HG02852 (cell line): ENCODE results near the gene ZNF804A.

Experiments
- ATAC-seq: cut with Tn5 transposase; IDR thresholded peaks from one replicate; pipeline ENCODE4 v1.9.1; 2021; ENCODE audit warnings: mild to moderate bottlenecking, moderate library complexity; ENCODE audit not compliant: unreplicated experiment

ZNF804A gene

GRCh38 chr2:184920451-184920965, 322.2 kb downstream of the ZNF804A start:
- no peak for ATAC-seq

DNA sequence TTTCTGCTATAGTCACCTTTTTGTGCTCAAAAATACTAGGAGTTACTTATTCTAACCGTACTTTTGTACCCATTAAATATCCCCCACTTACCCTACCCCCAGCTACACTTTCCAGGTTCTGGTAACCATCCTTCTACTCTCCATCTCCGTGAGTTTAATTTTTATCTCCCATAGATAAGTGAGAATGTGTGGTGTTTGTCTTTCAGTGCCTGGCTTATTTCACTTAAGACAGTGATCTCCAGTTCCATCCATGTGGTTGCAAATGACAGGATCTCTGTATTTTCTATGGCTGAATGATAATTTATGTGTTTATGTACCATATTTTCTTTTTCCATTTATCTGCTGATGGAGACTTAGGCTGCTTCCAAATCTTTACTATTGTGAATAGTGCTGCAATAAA, 323.3 kb downstream of the ZNF804A start:
- ATAC-seq: no peak

DNA sequence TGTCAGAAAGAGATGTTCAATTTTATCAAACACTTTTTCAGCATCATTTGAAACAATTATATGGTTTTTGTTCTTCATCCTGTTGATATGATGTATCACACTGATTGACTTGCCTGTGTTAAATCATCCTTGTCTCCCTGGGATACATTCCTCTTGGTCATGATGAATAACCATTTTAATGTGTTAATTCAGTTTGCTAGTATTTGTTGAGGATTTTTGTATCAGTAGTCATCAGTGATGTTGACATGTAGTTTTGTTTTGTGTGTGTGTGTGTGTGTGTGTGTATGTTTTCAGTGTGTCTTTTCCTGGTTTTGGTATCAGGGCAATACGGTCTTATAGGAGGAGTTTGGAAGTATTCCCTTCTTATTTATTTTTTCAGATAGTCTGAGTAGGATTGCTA, 325.4 kb downstream of the ZNF804A start:
- no peak for ATAC-seq

DNA sequence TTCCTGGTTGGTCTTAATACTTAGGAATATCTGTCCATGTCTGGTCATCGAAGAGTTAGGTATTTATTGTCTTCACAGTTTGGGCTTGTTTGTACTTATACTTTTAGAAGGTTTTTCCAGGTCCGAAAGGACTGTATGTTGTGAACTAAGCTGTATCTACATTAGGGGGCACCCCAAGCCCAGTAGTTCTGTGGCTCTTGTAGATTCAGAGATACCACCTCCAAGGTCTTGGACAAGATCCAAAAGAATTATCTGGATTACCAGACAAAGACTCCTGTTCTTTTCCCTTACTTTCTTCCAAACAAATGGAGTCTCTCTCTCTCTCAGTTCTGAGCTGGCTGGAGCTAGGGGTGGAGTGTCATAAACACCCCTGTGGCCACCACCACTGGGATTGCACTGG, 328.7 kb downstream of the ZNF804A start:
- ATAC-seq: no peak

DNA sequence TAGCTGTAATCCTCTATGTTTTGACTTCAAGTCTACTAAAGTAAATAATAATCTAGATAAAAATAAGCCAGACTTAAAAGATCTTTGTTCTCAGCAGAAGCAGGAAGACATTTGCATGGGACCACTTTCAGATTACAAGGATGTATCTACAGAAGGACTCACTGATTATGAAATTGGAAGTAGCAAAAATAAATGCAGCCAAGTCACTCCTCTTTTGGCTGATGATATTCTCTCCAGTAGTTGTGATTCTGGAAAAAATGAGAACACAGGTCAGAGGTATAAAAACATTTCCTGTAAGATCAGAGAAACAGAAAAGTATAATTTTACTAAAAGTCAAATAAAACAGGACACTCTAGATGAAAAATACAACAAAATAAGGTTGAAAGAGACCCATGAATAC, 338.4 kb downstream of the ZNF804A start:
- no peak for ATAC-seq

DNA sequence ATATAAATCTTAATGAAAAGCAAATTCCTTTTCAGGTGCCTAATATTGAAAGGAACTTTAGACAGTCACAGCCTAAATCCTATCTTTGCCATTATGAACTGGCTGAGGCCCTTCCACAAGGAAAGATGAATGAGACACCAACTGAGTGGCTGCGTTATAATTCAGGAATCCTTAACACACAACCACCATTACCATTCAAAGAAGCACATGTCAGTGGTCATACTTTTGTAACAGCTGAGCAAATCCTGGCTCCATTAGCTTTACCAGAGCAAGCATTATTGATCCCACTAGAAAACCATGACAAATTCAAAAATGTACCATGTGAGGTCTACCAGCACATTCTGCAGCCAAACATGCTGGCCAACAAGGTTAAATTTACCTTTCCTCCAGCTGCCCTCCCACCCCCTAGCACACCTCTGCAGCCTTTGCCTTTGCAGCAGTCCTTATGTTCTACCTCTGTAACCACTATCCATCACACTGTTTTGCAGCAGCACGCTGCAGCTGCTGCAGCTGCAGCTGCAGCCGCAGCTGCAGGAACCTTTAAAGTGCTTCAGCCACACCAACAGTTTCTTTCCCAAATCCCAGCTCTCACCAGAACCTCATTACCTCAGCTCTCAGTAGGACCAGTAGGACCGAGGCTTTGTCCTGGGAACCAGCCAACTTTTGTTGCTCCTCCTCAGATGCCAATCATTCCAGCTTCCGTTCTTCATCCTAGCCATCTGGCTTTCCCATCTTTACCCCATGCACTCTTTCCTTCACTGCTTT, 340.1 kb downstream of the ZNF804A start:
- ATAC-seq: no peak

DNA sequence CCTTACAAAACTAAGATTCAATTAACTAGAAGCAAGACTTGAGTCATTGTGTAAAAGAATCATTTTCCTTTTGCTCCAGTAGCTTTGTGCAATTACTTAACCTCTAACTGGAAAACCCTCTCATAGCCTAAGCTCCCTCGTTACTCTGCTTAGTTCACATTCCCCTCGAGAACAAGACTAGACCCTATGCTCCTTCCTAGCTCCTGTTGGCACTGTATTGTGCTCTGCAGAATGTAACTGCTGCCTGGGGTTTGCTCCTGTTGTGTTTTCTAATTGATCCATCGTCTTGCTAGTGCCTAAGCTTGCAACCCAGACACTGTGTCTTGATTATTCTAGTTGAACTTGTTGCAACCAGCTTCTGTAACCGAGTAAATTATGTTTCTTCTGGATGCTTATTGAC, 347.0 kb downstream of the ZNF804A start:
- no peak for ATAC-seq

- no peak for ATAC-seq
Observed at GRCh38 chr2:184945824-184946223, 347.5 kb downstream of the ZNF804A start.

GRCh38 chr2:184956856-184957255, 358.5 kb downstream of the ZNF804A start:
- no peak for ATAC-seq

- ATAC-seq: no peak
Observed at GRCh38 chr2:184971546-184972068, 373.3 kb downstream of the ZNF804A start.
